Bladder microvascular endothelial cell (primary cell): ENCODE results near the gene ABCE1. TPM values are rescaled to one million over a fixed set of nuclear protein-coding genes. Genes with fewer than 3 reads are reported as not detected.

Experiments used
- total RNA-seq: library from RNA; depleted of rRNA; stranded (reverse); fragments of >200 nt; gene quantifications from 2 replicates; pipeline ENCODE4 v1.2.3, GENCODE V29; 2014

Gene ABCE1
- total RNA-seq = 76.7 and 196 TPM in 2 replicates

GRCh38 chr4:145097821-145098674, at the start of gene ABCE1, which contains the start of gene ANAPC10:
TSS of gene ABCE1 (plus strand) at chr4:145098311. CDS start at chr4:145104413, 6,102 bp downstream.
TSS of gene ANAPC10 (minus strand) at chr4:145098196. CDS start at chr4:145096099, 2,097 bp downstream.

Other genes starting within 250 kb of the ABCE1 start
- gene ANAPC10, start 115 bp upstream of the ABCE1 start, total RNA-seq = 17.5 and 27.2 TPM in 2 replicates
- gene OTUD4, start 82.3 kb downstream of the ABCE1 start, total RNA-seq = 14.2 and 42.7 TPM in 2 replicates